ENCODE data around the gene CD6. TPM values are rescaled to one million over a fixed set of nuclear protein-coding genes. Genes with fewer than 3 reads are reported as not detected.

Gene CD6
- polyA plus RNA-seq, 1 donor = 1.3 TPM

DNA sequence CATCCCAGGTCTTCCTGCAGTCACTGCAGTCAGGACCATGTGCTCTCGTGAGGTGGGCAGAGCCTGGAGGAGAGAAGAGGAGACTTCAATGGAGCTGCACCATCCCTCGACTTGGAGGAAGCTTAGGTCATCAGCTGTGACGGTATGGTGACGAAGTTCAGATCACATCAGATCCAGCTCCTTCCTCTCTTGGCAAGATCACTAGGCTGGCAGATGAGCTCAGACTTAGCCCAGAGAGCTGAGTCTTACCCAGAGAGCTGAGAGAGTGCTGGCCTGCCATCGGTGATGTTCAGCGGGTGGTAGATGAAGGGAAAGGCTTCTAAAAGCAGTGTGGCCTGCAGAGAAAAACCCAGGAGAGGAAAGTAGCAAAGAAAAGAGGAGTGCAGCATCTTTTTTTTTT, 17.7 kb upstream of the CD6 start:
- Histone ChIP-seq H3K27ac (ENCODE audit: low read length) (no peak overlapping the region), H3K36me3 (ENCODE audit: control insufficient read depth, insufficient read depth, low read length) (no peaks in the 10 kb centered on the region), H3K9me3 (ENCODE audit: control insufficient read depth, low read depth, low read length) (no peaks in the 10 kb centered on the region), H3K4me3 (ENCODE audit: low read length) (no peak overlapping the region), H3K4me1 (ENCODE audit: control insufficient read depth, insufficient read depth, low read length) (peaks cover 7% of the 10 kb centered on the region), H3K27me3 (ENCODE audit: control insufficient read depth, insufficient read depth, low read length) (peaks cover 28% of the 10 kb centered on the region)
- WGBS (ENCODE audit: insufficient coverage, low lambda C conversion rate) = no CpG with 5 or more reads among the region's 6 CpGs
- no peak for DNase-seq

- Histone ChIP-seq H3K9me3 (ENCODE audit: control insufficient read depth, low read depth, low read length) (no peaks in the 10 kb centered on the region), H3K4me3 (ENCODE audit: low read length) (no peak overlapping the region), H3K36me3 (ENCODE audit: control insufficient read depth, insufficient read depth, low read length) (no peaks in the 10 kb centered on the region), H3K4me1 (ENCODE audit: control insufficient read depth, insufficient read depth, low read length) (peaks cover 7% of the 10 kb centered on the region), H3K27me3 (ENCODE audit: control insufficient read depth, insufficient read depth, low read length) (peaks cover 28% of the 10 kb centered on the region), H3K27ac (ENCODE audit: low read length) (no peak overlapping the region)
- WGBS (ENCODE audit: insufficient coverage, low lambda C conversion rate) = no CpG with 5 or more reads among the region's 5 CpGs
- DNase-seq = no peak
Observed at GRCh38 chr11:60954421-60954820, 17.1 kb upstream of the CD6 start.

DNA sequence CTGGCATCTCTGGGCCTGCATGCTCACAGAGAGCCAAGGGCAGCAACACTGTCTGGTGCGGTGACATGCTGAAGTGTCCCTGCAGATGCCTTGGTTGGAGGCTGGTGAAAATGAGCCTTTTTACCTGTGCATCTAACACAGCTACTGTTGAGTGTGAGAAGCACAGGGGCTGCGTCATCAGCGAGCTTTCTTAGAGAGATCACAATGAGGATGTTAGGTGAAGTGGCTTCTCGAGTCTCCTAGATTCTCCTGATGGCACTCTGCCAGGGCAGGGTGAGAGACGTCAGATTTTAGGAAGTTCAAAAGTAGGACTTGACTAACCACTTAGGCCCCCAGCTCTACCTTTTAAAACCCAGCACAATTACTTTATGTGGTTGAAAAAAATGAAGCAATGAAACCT, 15.9 kb upstream of the CD6 start:
- H3K9me3 ChIP-seq (ENCODE audit: control insufficient read depth, low read depth, low read length) = no peaks in the 10 kb centered on the region
- no peak for DNase-seq
- WGBS (ENCODE audit: insufficient coverage, low lambda C conversion rate) = no CpG with 5 or more reads among the region's 5 CpGs

DNA sequence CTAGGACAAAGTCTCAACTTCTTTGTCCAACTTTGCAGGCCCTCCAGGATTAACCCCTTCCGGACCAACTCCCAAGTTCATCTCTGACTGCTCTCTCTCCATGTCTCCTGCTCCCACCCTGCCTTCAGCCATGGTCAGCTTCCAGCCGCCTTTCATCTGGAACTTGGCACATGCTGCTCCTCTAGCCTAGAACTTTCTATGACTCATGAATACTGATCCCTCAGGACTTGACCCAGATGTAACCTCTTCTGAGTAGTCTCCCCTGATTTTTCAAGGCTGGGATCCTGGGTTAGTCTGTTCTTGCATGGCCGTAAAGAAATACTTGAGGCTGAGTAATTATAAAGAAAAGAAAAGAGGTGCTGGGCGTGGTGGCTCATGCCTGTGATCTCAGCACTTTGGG, 14.3 kb upstream of the CD6 start:
- Histone ChIP-seq H3K9me3 (ENCODE audit: control insufficient read depth, low read depth, low read length) (no peaks in the 10 kb centered on the region), H3K27ac (ENCODE audit: low read length) (no peak overlapping the region), H3K4me1 (ENCODE audit: control insufficient read depth, insufficient read depth, low read length) (peaks cover under 1% of the 10 kb centered on the region), H3K4me3 (ENCODE audit: low read length) (no peak overlapping the region), H3K27me3 (ENCODE audit: control insufficient read depth, insufficient read depth, low read length) (peaks cover 11% of the 10 kb centered on the region), H3K36me3 (ENCODE audit: control insufficient read depth, insufficient read depth, low read length) (no peaks in the 10 kb centered on the region)
- WGBS (ENCODE audit: insufficient coverage, low lambda C conversion rate) = 86% methylated on average over 2 of the region's 4 CpGs
- DNase-seq = no peak

More for the DNA sequence above, 15.9 kb upstream of the CD6 start:
- H3K27me3 ChIP-seq (ENCODE audit: control insufficient read depth, insufficient read depth, low read length) = peaks cover 20% of the 10 kb centered on the region
- H3K4me1 ChIP-seq (ENCODE audit: control insufficient read depth, insufficient read depth, low read length) = peaks cover 7% of the 10 kb centered on the region
- H3K36me3 ChIP-seq (ENCODE audit: control insufficient read depth, insufficient read depth, low read length) = no peaks in the 10 kb centered on the region
- H3K4me3 ChIP-seq (ENCODE audit: low read length) = no peak overlapping the region
- no peak overlapping the region for H3K27ac ChIP-seq (ENCODE audit: low read length)

DNA sequence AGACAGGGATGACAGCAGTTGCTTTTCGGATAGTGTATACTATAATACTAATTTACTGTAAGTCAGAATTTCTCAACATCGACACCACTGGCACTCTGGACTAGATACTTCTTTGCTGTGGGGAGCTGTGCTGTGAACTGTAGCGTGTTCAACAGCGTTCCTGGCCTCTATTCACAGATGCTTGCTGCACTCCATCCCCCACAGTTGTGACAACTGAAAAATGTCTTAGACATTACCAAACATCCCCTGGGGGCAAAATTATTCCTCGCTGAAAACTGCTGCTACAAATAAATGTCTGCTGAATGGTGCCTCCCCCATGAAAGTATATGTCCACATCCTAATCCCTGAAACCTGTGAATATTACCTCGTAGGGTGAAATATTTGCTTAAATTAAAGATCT, 12.0 kb upstream of the CD6 start:
- peaks cover 5% of the 10 kb centered on the region for H3K27me3 ChIP-seq (ENCODE audit: control insufficient read depth, insufficient read depth, low read length)
- no peaks in the 10 kb centered on the region for H3K4me1 ChIP-seq (ENCODE audit: control insufficient read depth, insufficient read depth, low read length)
- no CpG with 5 or more reads among the region's 6 CpGs for WGBS (ENCODE audit: insufficient coverage, low lambda C conversion rate)
- no peak overlapping the region for H3K4me3 ChIP-seq (ENCODE audit: low read length)
- no peaks in the 10 kb centered on the region for H3K36me3 ChIP-seq (ENCODE audit: control insufficient read depth, insufficient read depth, low read length)
- H3K9me3 ChIP-seq (ENCODE audit: control insufficient read depth, low read depth, low read length) = no peaks in the 10 kb centered on the region
- no peak overlapping the region for H3K27ac ChIP-seq (ENCODE audit: low read length)
- no peak for DNase-seq

- H3K9me3 ChIP-seq (ENCODE audit: control insufficient read depth, low read depth, low read length) = no peaks in the 10 kb centered on the region
- H3K27me3 ChIP-seq (ENCODE audit: control insufficient read depth, insufficient read depth, low read length) = peaks cover 5% of the 10 kb centered on the region
- H3K4me1 ChIP-seq (ENCODE audit: control insufficient read depth, insufficient read depth, low read length) = no peaks in the 10 kb centered on the region
- no peak overlapping the region for H3K4me3 ChIP-seq (ENCODE audit: low read length)
- DNase-seq = no peak
- H3K36me3 ChIP-seq (ENCODE audit: control insufficient read depth, insufficient read depth, low read length) = no peaks in the 10 kb centered on the region
- no peak overlapping the region for H3K27ac ChIP-seq (ENCODE audit: low read length)
- no CpG with 5 or more reads among the region's 7 CpGs for WGBS (ENCODE audit: insufficient coverage, low lambda C conversion rate)
Observed at GRCh38 chr11:60960405-60960804, 11.1 kb upstream of the CD6 start.

GRCh38 chr11:60964801-60965200, 6.7 kb upstream of the CD6 start:
- DNase-seq = no peak
- WGBS (ENCODE audit: insufficient coverage, low lambda C conversion rate) = no CpG with 5 or more reads among the region's 6 CpGs

DNA sequence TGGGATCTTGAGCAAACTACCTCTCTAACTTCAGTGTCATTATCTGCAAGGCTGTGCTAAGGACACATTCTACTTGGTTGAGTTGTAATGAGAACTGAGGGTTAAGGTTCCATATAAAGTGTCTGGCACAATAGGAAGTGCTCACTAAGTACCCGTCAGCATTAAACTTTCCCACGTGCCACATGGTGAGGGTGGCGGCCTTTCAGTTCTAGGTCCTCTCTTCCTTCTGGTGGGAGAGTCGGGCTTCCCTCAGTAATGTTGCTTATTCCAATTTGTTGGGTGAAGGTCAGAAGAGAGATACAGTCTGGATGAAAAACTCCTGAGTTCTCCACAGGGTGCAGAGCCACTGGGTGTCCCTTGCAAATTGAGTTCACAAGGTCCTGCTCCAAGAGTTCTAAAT, 4.6 kb upstream of the CD6 start:
- Histone ChIP-seq H3K27ac (ENCODE audit: low read length) (no peak overlapping the region), H3K4me1 (ENCODE audit: control insufficient read depth, insufficient read depth, low read length) (no peaks in the 10 kb centered on the region), H3K27me3 (ENCODE audit: control insufficient read depth, insufficient read depth, low read length) (no peaks in the 10 kb centered on the region), H3K9me3 (ENCODE audit: control insufficient read depth, low read depth, low read length) (no peaks in the 10 kb centered on the region), H3K4me3 (ENCODE audit: low read length) (no peak overlapping the region), H3K36me3 (ENCODE audit: control insufficient read depth, insufficient read depth, low read length) (no peaks in the 10 kb centered on the region)
- DNase-seq = no peak
- WGBS (ENCODE audit: insufficient coverage, low lambda C conversion rate) = no CpG with 5 or more reads among the region's 4 CpGs

More at GRCh38 chr11:60964801-60965200, 6.7 kb upstream of the CD6 start:
- Histone ChIP-seq H3K9me3 (ENCODE audit: control insufficient read depth, low read depth, low read length) (no peaks in the 10 kb centered on the region), H3K4me3 (ENCODE audit: low read length) (no peak overlapping the region), H3K27me3 (ENCODE audit: control insufficient read depth, insufficient read depth, low read length) (peaks cover 4% of the 10 kb centered on the region), H3K4me1 (ENCODE audit: control insufficient read depth, insufficient read depth, low read length) (no peaks in the 10 kb centered on the region), H3K27ac (ENCODE audit: low read length) (no peak overlapping the region), H3K36me3 (ENCODE audit: control insufficient read depth, insufficient read depth, low read length) (no peaks in the 10 kb centered on the region)

DNA sequence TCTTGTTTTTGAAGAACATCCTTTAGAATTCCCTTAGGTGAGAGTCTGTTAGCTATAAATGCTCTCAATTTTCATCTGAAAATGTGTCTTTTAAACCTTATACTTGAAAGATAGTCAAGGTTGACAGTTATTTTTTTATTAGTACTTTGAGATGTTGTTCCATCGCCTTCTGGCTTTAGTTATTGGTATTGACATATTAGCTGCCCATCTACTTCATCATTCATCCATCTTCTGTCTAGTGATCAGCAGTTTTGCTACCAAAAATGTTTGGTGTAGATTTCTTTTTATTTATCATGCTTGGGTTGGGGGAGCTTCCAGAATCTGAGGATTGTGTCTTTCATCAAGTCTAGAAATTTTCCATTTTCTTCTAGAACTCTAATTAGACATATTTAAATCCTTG, 3.3 kb upstream of the CD6 start:
- no CpG with 5 or more reads among the region's 1 CpG for WGBS (ENCODE audit: insufficient coverage, low lambda C conversion rate)

GRCh38 chr11:60970369-60970774, 1.1 kb upstream of the CD6 start:
- Histone ChIP-seq H3K4me1 (ENCODE audit: control insufficient read depth, insufficient read depth, low read length) (no peaks in the 10 kb centered on the region), H3K4me3 (ENCODE audit: low read length) (no peak overlapping the region), H3K27me3 (ENCODE audit: control insufficient read depth, insufficient read depth, low read length) (no peaks in the 10 kb centered on the region), H3K36me3 (ENCODE audit: control insufficient read depth, insufficient read depth, low read length) (no peaks in the 10 kb centered on the region), H3K9me3 (ENCODE audit: control insufficient read depth, low read depth, low read length) (no peaks in the 10 kb centered on the region), H3K27ac (ENCODE audit: low read length) (no peak overlapping the region)
- no CpG with 5 or more reads among the region's 9 CpGs for WGBS (ENCODE audit: insufficient coverage, low lambda C conversion rate)
- DNase-seq = peak; percentile 18 to 33

More for the DNA sequence above, 3.3 kb upstream of the CD6 start:
- Histone ChIP-seq H3K27ac (ENCODE audit: low read length) (no peak overlapping the region), H3K4me3 (ENCODE audit: low read length) (no peak overlapping the region), H3K27me3 (ENCODE audit: control insufficient read depth, insufficient read depth, low read length) (no peaks in the 10 kb centered on the region), H3K9me3 (ENCODE audit: control insufficient read depth, low read depth, low read length) (no peaks in the 10 kb centered on the region), H3K36me3 (ENCODE audit: control insufficient read depth, insufficient read depth, low read length) (no peaks in the 10 kb centered on the region), H3K4me1 (ENCODE audit: control insufficient read depth, insufficient read depth, low read length) (no peaks in the 10 kb centered on the region)
- no peak for DNase-seq

DNA sequence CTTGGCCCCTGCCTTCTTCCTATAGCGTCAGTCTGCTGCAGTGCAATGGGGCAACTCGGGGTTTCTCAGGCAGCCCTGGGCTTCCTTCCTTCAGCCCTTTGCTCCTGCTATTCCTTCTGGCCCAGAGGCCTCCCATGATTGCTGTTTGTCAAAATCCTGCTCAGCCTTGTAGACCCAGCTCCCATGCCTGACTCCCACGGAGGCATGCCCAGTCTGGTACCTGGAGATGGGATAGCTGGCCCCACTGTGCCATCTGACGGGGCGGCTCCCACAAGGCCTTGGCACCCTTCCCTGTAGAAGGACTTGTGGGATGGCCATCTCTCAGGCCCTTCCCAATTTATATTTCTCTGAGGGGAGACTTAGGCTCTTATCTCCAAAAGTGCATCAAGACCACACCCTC, 590 bp upstream of the CD6 start:
- H3K4me3 ChIP-seq (ENCODE audit: low read length) = no peak overlapping the region
- whole genome bisulfite sequencing (ENCODE audit: insufficient coverage, low lambda C conversion rate) = no CpG with 5 or more reads among the region's 5 CpGs
- no peak for DNase-seq
- H3K27me3 ChIP-seq (ENCODE audit: control insufficient read depth, insufficient read depth, low read length) = no peaks in the 10 kb centered on the region
- H3K27ac ChIP-seq (ENCODE audit: low read length) = no peak overlapping the region
- H3K36me3 ChIP-seq (ENCODE audit: control insufficient read depth, insufficient read depth, low read length) = no peaks in the 10 kb centered on the region
- no peaks in the 10 kb centered on the region for H3K4me1 ChIP-seq (ENCODE audit: control insufficient read depth, insufficient read depth, low read length)
- no peaks in the 10 kb centered on the region for H3K9me3 ChIP-seq (ENCODE audit: control insufficient read depth, low read depth, low read length)
